Measurements from ENCODE around the gene ZNF691.
"Not testable (repeated sequence)": the region's sequence is repeated elsewhere in the genome, so short reads cannot be mapped to it uniquely, and the experiment has no call there.

Gene ZNF691

DNA sequence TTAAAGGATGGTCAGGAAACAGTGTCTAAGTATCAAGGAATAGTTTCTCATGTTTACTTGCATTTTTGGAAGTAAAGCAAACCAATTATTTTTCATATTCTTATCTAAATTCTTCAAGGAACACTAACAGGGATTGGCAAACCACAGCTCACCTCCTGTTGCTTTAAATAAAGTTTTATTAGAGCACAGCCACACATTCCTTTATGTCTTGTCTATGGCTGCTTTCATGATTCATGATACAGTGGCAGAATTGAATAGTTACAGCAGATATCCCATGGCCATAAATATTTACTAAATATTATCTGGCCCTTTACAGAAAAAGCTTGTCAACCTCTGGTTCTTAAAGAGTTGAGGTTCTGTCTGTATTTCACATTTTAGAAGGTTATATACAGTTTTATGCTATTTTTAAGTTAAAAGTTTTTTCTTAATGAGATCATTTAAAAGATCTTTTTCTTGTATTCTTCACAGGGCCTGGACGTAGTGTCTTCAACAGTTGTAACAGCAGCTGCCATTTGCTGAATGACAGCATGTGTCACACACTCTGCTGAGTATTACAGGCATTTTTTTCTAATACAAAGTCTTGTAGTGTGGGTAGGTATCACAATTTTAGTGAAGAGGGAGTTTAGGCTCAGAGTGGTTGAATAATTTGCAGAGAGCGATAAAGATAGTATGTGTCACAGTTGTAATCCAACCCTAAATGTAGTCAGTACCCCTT lies 2.6 kb downstream of the ZNF691 start:
- Histone ChIP-seq H3K9ac (ENCODE audit: low read length) (no peak overlapping the region), H3K27ac (ENCODE audit: low read depth, low read length) (no peak overlapping the region), H3K4me3 (ENCODE audit: low read depth in 1 of 2, low read length in 2 of 2) (no peak overlapping the region), H3K36me3 (ENCODE audit: insufficient read depth, low read length) (peaks cover 13% of the 10 kb centered on the region), H3K4me1 (ENCODE audit: insufficient read depth, low read length) (peaks cover 13% of the 10 kb centered on the region), H3K9me3 (ENCODE audit: low read length) (no peaks in the 10 kb centered on the region), H3K27me3 (ENCODE audit: control insufficient read depth in 1 of 2, insufficient read depth in 2 of 2, low read length in 2 of 2) (no peaks in the 10 kb centered on the region)

DNA sequence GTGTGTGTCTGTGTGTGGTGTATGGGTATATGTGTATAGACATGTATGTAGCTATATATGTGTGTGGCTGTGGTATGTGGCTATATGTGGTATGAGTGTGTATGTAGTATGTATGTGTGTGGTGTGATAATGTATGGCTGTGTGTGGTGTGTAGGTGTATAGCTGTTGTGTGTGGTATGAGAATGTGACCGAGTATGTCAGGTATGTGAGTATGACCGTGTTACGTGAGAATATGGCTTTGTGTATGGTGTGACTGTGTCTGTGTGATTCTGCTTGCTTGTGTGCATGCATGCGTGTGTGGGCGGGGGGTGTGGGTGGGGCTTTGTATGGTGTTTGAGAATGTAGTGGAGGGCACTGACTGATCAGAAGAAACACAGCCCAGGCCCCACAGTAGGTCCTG lies 3.5 kb downstream of the ZNF691 start:
- Histone ChIP-seq H3K9ac (ENCODE audit: low read length) (no peak overlapping the region), H3K27ac (ENCODE audit: low read depth, low read length) (no peak overlapping the region), H3K27me3 (ENCODE audit: control insufficient read depth in 1 of 2, insufficient read depth in 2 of 2, low read length in 2 of 2) (no peaks in the 10 kb centered on the region), H3K36me3 (ENCODE audit: insufficient read depth, low read length) (peaks cover 13% of the 10 kb centered on the region), H3K9me3 (ENCODE audit: low read length) (no peaks in the 10 kb centered on the region), H3K4me1 (ENCODE audit: insufficient read depth, low read length) (peaks cover 13% of the 10 kb centered on the region), H3K4me3 (ENCODE audit: low read depth in 1 of 2, low read length in 2 of 2) (no peak overlapping the region)

DNA sequence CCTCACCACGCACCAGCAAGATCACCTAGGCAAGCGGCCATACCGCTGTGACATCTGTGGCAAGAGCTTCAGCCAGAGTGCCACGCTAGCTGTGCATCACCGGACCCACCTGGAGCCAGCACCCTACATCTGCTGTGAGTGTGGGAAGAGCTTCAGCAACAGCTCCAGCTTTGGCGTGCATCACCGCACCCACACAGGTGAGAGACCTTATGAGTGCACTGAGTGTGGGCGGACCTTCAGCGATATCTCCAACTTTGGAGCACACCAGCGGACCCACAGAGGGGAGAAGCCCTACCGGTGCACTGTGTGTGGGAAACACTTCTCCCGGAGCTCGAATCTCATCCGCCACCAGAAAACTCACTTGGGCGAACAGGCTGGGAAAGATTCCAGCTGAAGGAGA lies 5.0 kb downstream of the ZNF691 start:
- H3K9me3 ChIP-seq (ENCODE audit: low read length): no peaks in the 10 kb centered on the region
- no peak overlapping the region for H3K27ac ChIP-seq (ENCODE audit: low read depth, low read length)
- no peaks in the 10 kb centered on the region for H3K27me3 ChIP-seq (ENCODE audit: control insufficient read depth in 1 of 2, insufficient read depth in 2 of 2, low read length in 2 of 2)
- no peak overlapping the region for H3K9ac ChIP-seq (ENCODE audit: low read length)
- H3K4me1 ChIP-seq (ENCODE audit: insufficient read depth, low read length): peaks cover 13% of the 10 kb centered on the region
- peaks cover 13% of the 10 kb centered on the region for H3K36me3 ChIP-seq (ENCODE audit: insufficient read depth, low read length)
- H3K4me3 ChIP-seq (ENCODE audit: low read depth in 1 of 2, low read length in 2 of 2): no peak overlapping the region

DNA sequence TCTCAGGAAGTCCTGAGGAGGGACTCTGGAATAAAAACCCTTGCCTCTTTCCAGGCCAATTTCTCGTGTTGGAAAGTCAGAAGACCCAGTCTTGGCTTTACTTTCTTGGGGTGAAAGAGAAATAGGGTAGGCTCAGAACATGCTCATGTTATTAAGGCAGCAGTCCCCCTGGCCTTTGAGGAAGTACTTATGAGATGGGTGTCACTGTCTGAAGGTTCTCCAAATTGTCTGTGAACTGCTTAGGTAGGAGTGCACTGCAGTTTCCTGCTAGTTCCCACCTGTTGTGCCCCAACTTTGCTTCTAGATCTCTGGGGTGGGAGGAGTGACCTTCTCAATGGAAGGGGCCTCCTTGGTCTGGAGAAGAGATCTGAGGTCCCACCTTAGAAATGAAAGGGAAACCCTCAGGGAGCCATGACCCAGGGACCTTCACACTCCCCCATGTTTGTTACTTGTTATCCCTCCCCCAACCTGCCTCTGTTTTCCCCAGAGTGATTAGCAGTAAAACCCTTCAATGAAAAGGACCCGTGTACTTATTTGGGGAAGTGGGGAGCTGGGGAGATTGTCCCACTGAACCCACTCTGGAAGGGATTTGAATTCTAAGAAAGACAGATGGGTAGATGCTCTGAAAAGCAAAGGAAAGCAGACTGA lies 5.7 kb downstream of the ZNF691 start:
- Histone ChIP-seq H3K4me3 (ENCODE audit: low read depth in 1 of 2, low read length in 2 of 2) (no peak overlapping the region), H3K9me3 (ENCODE audit: low read length) (no peaks in the 10 kb centered on the region), H3K27me3 (ENCODE audit: control insufficient read depth in 1 of 2, insufficient read depth in 2 of 2, low read length in 2 of 2) (no peaks in the 10 kb centered on the region), H3K4me1 (ENCODE audit: insufficient read depth, low read length) (peaks cover 12% of the 10 kb centered on the region), H3K36me3 (ENCODE audit: insufficient read depth, low read length) (peaks cover 13% of the 10 kb centered on the region), H3K27ac (ENCODE audit: low read depth, low read length) (no peak overlapping the region), H3K9ac (ENCODE audit: low read length) (no peak overlapping the region)

GRCh38 chr1:42852608-42852980 lies 6.2 kb downstream of the ZNF691 start:
- Histone ChIP-seq H3K4me1 (ENCODE audit: insufficient read depth, low read length) (peaks cover 7% of the 10 kb centered on the region), H3K4me3 (ENCODE audit: low read depth in 1 of 2, low read length in 2 of 2) (no peak overlapping the region), H3K36me3 (ENCODE audit: insufficient read depth, low read length) (peaks cover 13% of the 10 kb centered on the region), H3K27me3 (ENCODE audit: control insufficient read depth in 1 of 2, insufficient read depth in 2 of 2, low read length in 2 of 2) (no peaks in the 10 kb centered on the region), H3K9me3 (ENCODE audit: low read length) (no peaks in the 10 kb centered on the region), H3K9ac (ENCODE audit: low read length) (no peak overlapping the region), H3K27ac (ENCODE audit: low read depth, low read length) (no peak overlapping the region)

GRCh38 chr1:42853116-42853884 lies 6.9 kb downstream of the ZNF691 start:
- no peak overlapping the region for H3K27ac ChIP-seq (ENCODE audit: low read depth, low read length)
- peaks cover 13% of the 10 kb centered on the region for H3K36me3 ChIP-seq (ENCODE audit: insufficient read depth, low read length)
- H3K27me3 ChIP-seq (ENCODE audit: control insufficient read depth in 1 of 2, insufficient read depth in 2 of 2, low read length in 2 of 2): no peaks in the 10 kb centered on the region
- no peak overlapping the region for H3K4me3 ChIP-seq (ENCODE audit: low read depth in 1 of 2, low read length in 2 of 2)
- no peaks in the 10 kb centered on the region for H3K4me1 ChIP-seq (ENCODE audit: insufficient read depth, low read length)
- H3K9me3 ChIP-seq (ENCODE audit: low read length): no peaks in the 10 kb centered on the region
- no peak overlapping the region for H3K9ac ChIP-seq (ENCODE audit: low read length)

- not testable (repeated sequence) for H3K4me1 ChIP-seq (ENCODE audit: insufficient read depth, low read length); H3K27me3 ChIP-seq (ENCODE audit: control insufficient read depth in 1 of 2, insufficient read depth in 2 of 2, low read length in 2 of 2); H3K9ac ChIP-seq (ENCODE audit: low read length); H3K27ac ChIP-seq (ENCODE audit: low read depth, low read length); H3K9me3 ChIP-seq (ENCODE audit: low read length); H3K36me3 ChIP-seq (ENCODE audit: insufficient read depth, low read length); H3K4me3 ChIP-seq (ENCODE audit: low read depth in 1 of 2, low read length in 2 of 2)
These were observed 10.1 kb downstream of the ZNF691 start for GRCh38 chr1:42856554-42856953.

DNA sequence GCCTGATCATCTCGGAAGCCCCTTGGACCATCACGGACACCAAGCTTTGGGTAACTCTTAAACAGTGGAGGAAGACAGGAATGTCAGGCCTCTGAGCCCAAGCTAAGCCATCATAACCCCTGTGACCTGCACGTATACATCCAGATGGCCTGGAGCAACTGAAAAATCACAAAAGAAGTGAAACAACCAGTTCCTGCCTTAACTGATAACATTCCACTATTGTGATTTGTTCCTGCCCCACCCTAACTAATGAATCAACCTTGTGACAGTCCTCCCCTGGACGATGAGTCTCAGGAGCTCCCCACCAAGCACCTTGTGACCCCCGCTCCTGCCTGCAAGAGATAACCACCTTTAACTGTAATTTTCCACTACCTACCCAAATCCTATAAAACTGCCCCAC lies 13.0 kb downstream of the ZNF691 start:
- not testable (repeated sequence) for H3K9me3 ChIP-seq (ENCODE audit: low read length); H3K4me1 ChIP-seq (ENCODE audit: insufficient read depth, low read length); H3K27me3 ChIP-seq (ENCODE audit: control insufficient read depth in 1 of 2, insufficient read depth in 2 of 2, low read length in 2 of 2); H3K9ac ChIP-seq (ENCODE audit: low read length); H3K36me3 ChIP-seq (ENCODE audit: insufficient read depth, low read length); H3K4me3 ChIP-seq (ENCODE audit: low read depth in 1 of 2, low read length in 2 of 2); H3K27ac ChIP-seq (ENCODE audit: low read depth, low read length)

DNA sequence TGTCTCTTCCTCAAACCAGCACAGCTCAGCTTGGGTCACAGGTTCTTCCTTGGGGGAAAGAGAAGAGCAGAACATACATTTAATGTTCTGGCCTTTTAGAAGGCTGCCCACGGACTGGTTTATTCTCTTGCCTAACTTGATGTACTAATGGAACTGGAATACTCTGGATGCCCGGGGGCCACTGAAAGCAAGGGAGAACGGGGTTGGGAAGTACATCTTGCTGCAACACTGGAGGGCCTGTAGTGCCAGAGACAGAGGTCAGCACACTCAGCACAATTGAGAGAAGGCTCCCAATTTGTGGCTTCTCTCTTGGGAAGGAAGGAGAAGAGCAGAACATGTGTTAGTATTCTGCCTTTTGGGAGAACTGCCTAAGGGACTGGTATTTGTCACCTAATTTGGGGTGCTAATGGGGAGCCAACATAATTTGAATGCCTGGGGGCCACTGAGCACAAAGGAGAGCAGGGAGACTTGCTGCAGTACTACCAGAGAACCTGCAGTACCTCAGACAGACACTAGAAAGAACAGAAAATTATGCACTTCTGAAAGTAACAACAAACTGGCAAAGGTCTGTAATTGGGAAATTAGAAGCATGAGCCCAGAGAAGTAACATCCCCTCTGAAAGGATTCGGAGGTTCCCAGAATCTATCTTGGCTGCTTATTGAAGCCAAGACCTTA lies 14.1 kb downstream of the ZNF691 start:
- Histone ChIP-seq H3K4me1 (ENCODE audit: insufficient read depth, low read length) (no peaks in the 10 kb centered on the region), H3K9me3 (ENCODE audit: low read length) (no peaks in the 10 kb centered on the region), H3K27me3 (ENCODE audit: control insufficient read depth in 1 of 2, insufficient read depth in 2 of 2, low read length in 2 of 2) (peaks cover 0 to 8% of the 10 kb centered on the region in 2 donors)

GRCh38 chr1:42861014-42861399 lies 14.6 kb downstream of the ZNF691 start:
- no peak overlapping the region for H3K27ac ChIP-seq (ENCODE audit: low read depth, low read length)
- no peak overlapping the region for H3K4me3 ChIP-seq (ENCODE audit: low read depth in 1 of 2, low read length in 2 of 2)
- H3K4me1 ChIP-seq (ENCODE audit: insufficient read depth, low read length): no peaks in the 10 kb centered on the region
- H3K9me3 ChIP-seq (ENCODE audit: low read length): no peaks in the 10 kb centered on the region
- H3K36me3 ChIP-seq (ENCODE audit: insufficient read depth, low read length): no peaks in the 10 kb centered on the region
- H3K9ac ChIP-seq (ENCODE audit: low read length): no peak overlapping the region
- H3K27me3 ChIP-seq (ENCODE audit: control insufficient read depth in 1 of 2, insufficient read depth in 2 of 2, low read length in 2 of 2): peaks cover 0 to 8% of the 10 kb centered on the region in 2 donors

More for the DNA sequence above, 14.1 kb downstream of the ZNF691 start:
- Histone ChIP-seq H3K9ac (ENCODE audit: low read length) (no peak overlapping the region), H3K4me3 (ENCODE audit: low read depth in 1 of 2, low read length in 2 of 2) (no peak overlapping the region), H3K36me3 (ENCODE audit: insufficient read depth, low read length) (no peaks in the 10 kb centered on the region), H3K27ac (ENCODE audit: low read depth, low read length) (no peak overlapping the region)

DNA sequence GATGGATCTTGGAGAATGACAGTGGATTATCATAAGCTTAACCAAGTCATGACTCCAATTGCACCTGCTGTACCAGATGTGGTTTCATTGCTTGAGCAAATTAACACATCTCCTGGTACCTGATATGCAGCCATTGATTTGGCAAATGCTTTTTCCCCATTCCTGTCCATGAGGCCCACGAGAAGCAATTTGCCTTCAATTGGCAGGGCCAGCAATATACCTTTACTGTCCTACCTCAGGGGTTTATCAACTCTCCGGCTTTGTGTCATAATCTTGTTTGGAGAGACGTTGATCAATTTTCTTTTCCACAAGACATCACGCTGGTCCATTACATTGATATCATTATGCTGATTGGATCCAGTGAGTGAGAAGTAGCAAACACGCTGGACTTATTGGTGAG lies 20.1 kb downstream of the ZNF691 start:
- Histone ChIP-seq H3K9ac (ENCODE audit: low read length) (no peak overlapping the region), H3K36me3 (ENCODE audit: insufficient read depth, low read length) (no peaks in the 10 kb centered on the region), H3K27ac (ENCODE audit: low read depth, low read length) (no peak overlapping the region), H3K4me3 (ENCODE audit: low read depth in 1 of 2, low read length in 2 of 2) (no peak overlapping the region), H3K27me3 (ENCODE audit: control insufficient read depth in 1 of 2, insufficient read depth in 2 of 2, low read length in 2 of 2) (peaks cover 0 to 8% of the 10 kb centered on the region in 2 donors), H3K4me1 (ENCODE audit: insufficient read depth, low read length) (no peaks in the 10 kb centered on the region), H3K9me3 (ENCODE audit: low read length) (no peaks in the 10 kb centered on the region)

All from muscle layer of colon (tissue), 2 donors.